CD4-positive, alpha-beta T cell (primary cell): ENCODE results near the gene INPP5A. TPM values are rescaled to one million over a fixed set of nuclear protein-coding genes. Genes with fewer than 3 reads are reported as not detected.

Source experiments
- ATAC-seq: fragments of 200-7000 bp; cut with Tn5 transposase; one replicate; pipeline ENCODE4 v1.10.0; 2022; ENCODE audit warnings: mild to moderate bottlenecking; ENCODE audit not compliant: poor library complexity
- CTCF ChIA-PET: fragments of 350-600 bp; sonication (Branson Sonifier 250); formaldehyde crosslinking; loops from one replicate; lab custom pipeline; 2021; ENCODE audit warnings: antibody characterized with exemption, inconsistent platforms; lab: Charles Lee
- POLR2A ChIA-PET: fragments of 350-600 bp; sonication (Branson Sonifier 250); formaldehyde crosslinking; loops from one replicate; lab custom pipeline; 2021; ENCODE audit warnings: antibody characterized with exemption, inconsistent platforms; lab: Charles Lee
- DNase-seq, 14 experiments: peaks; one replicate each; pipeline ENCODE4 v3.0.0-alpha.2; 2013 to 2020; ENCODE audit warnings: mixed read lengths in 2 of 14
- H3K27ac ChIP-seq, 2 donors: one replicate each; pipeline versions ENCODE4 v1.5.1 to v1.7.0; 2013; ENCODE audit warnings: low read length in 2 of 2, low read depth in 1 of 2, mild to moderate bottlenecking in 1 of 2
- H3K27me3 ChIP-seq, 2 experiments: 1 replicate in 1 of 2; 2 replicates in 1 of 2; pipeline versions ENCODE4 v1.6.1 to v1.7.0; 2013; ENCODE audit warnings: low read length in 2 of 2, control low read depth in 1 of 2, mild to moderate bottlenecking in 1 of 2, moderate library complexity in 1 of 2; ENCODE audit not compliant: insufficient read depth in 2 of 2, control insufficient read depth in 1 of 2
- H3K36me3 ChIP-seq: one replicate; pipeline ENCODE4 v1.6.1; 2013; ENCODE audit warnings: low read length, control low read depth; ENCODE audit not compliant: insufficient read depth
- H3K4me1 ChIP-seq: one replicate; pipeline ENCODE4 v1.6.1; 2013; ENCODE audit warnings: low read length, control low read depth; ENCODE audit not compliant: insufficient read depth
- H3K4me3 ChIP-seq: one replicate; pipeline ENCODE4 v1.5.1; 2013; ENCODE audit warnings: mild to moderate bottlenecking, low read length, moderate library complexity
- H3K9me3 ChIP-seq, 2 experiments: 1 replicate in 1 of 2; 2 replicates in 1 of 2; pipeline versions ENCODE4 v1.6.1 to v1.7.0; 2013; ENCODE audit warnings: low read length in 2 of 2, mild to moderate bottlenecking in 2 of 2, control low read depth in 1 of 2, moderate library complexity in 1 of 2; ENCODE audit not compliant: control insufficient read depth in 1 of 2, insufficient read depth in 1 of 2
- H3K27ac Mint-ChIP-seq: one replicate; pipeline ENCODE4 v1.8.0; 2020; ENCODE audit warnings: mixed read lengths
- H3K27me3 Mint-ChIP-seq: one replicate; pipeline ENCODE4 v1.8.0; 2021; ENCODE audit warnings: mixed read lengths
- H3K36me3 Mint-ChIP-seq: one replicate; pipeline ENCODE4 v1.8.0; 2021; ENCODE audit warnings: low read depth, mixed read lengths
- H3K4me1 Mint-ChIP-seq: one replicate; pipeline ENCODE4 v1.8.0; 2021; ENCODE audit warnings: low read depth, mixed read lengths
- H3K4me3 Mint-ChIP-seq: one replicate; pipeline ENCODE4 v1.8.0; 2020; ENCODE audit warnings: mild to moderate bottlenecking, mixed read lengths
- H3K9me3 Mint-ChIP-seq: one replicate; pipeline ENCODE4 v1.8.0; 2020; ENCODE audit warnings: mixed read lengths
- intact Hi-C, 2 experiments: fragments of 100-400 bp; cut with DNase I in 1 of 2; cut with micrococcal nuclease in 1 of 2; formaldehyde crosslinking; loops; one replicate each; pipeline versions ENCODE4 v1.15.1 to v1.9.0; 2023 to 2025; cut with DNase I, micrococcal nuclease
- total RNA-seq, 174 experiments: library from RNA in 2 of 174; stranded (reverse) in 2 of 174; gene quantifications; one replicate each; pipeline ENCODE4 v1.2.3 and lab custom pipeline; 2021 to 2026
- TF ChIP-seq, protein P1 (sequence below): fragments of 200-600 bp; IDR thresholded peaks from one replicate; pipeline ENCODE4 v1.8.0; 2022; ENCODE audit warnings: antibody characterized with exemption, mild to moderate bottlenecking

INPP5A gene
- total RNA-seq, 2 experiments from 2014 or later: 22.0 to 24.8 TPM

DNA sequence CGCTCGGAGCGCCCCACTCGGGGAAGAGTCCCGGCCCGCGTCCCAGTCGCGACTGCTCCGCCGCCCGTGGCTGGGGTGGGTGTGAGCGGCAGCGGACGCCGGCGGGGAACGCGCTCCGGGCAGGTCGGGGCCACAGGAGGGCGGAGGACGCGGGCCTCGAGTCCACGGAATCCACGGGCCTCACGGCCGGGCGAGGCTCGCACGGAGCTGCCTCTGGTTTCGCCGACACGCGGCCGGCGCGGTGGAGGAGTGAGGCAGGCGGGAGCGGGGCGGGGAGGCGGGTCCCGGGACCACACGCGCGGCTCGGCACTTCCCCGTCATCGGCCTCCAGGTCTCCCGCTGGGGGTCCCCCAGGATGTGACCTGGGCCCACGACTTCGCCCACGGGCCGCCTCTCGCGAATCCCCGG lies 248.9 kb downstream of the INPP5A start:
- no peak overlapping the region for H3K27ac ChIP-seq
- H3K36me3 Mint-ChIP-seq: peaks cover 16% of the 10 kb centered on the region
- H3K4me3 ChIP-seq: no peak overlapping the region
- H3K9me3 Mint-ChIP-seq: no peaks in the 10 kb centered on the region
- no peak for ATAC-seq
- no peak overlapping the region for H3K4me3 Mint-ChIP-seq
- peaks cover 25 to 66% of the 10 kb centered on the region in 2 experiments for H3K27me3 ChIP-seq
- H3K36me3 ChIP-seq: peaks cover 4% of the 10 kb centered on the region
- H3K4me1 ChIP-seq: peaks cover 7% of the 10 kb centered on the region
- intact Hi-C loops: no loop called here
- peaks cover 18% of the 10 kb centered on the region for H3K27me3 Mint-ChIP-seq
- H3K27ac Mint-ChIP-seq: no peak overlapping the region
- ChIA-PET CTCF (no interaction called here), POLR2A (no interaction called here)
- TF ChIP-seq, protein P1, sequence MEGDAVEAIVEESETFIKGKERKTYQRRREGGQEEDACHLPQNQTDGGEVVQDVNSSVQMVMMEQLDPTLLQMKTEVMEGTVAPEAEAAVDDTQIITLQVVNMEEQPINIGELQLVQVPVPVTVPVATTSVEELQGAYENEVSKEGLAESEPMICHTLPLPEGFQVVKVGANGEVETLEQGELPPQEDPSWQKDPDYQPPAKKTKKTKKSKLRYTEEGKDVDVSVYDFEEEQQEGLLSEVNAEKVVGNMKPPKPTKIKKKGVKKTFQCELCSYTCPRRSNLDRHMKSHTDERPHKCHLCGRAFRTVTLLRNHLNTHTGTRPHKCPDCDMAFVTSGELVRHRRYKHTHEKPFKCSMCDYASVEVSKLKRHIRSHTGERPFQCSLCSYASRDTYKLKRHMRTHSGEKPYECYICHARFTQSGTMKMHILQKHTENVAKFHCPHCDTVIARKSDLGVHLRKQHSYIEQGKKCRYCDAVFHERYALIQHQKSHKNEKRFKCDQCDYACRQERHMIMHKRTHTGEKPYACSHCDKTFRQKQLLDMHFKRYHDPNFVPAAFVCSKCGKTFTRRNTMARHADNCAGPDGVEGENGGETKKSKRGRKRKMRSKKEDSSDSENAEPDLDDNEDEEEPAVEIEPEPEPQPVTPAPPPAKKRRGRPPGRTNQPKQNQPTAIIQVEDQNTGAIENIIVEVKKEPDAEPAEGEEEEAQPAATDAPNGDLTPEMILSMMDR: no peak
- H3K4me1 Mint-ChIP-seq: peaks cover 9% of the 10 kb centered on the region
- no peak for DNase-seq
- peaks cover 0 to 31% of the 10 kb centered on the region in 2 experiments for H3K9me3 ChIP-seq

DNA sequence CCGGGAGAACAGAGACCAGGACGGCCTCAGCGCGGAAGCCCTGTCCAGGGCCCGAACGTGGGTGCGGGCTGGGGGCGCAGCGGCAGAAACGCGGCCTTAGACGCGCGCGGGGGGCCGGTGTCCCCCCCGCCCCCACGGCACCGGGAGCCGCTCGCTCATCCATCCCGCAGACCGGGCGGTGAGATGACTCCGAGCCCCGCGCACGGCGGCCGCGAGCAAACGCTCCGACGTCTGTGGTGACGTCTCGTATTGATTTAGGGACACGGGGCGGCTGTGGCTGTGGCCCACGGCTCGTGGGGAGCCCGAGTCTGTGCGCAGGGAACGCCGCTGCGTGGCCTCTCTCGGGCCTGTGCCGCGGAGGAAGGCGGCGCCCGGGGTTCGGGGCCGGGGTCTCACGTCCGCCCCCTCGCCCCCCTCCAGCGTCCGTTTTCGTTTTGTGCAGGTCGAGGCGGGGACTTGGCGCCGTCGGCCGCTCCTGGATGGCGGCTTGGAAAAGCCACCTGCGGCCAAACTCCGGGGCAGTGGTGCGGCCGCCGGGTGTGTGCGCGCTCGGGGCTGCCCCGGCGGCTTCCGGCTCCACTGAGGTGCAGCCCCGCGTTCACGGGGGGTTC lies 249.4 kb downstream of the INPP5A start:
- no peak for ATAC-seq
- CTCF ChIA-PET: no interaction called here
- Histone ChIP-seq H3K27me3 (peaks cover 25 to 66% of the 10 kb centered on the region in 2 experiments), H3K36me3 (peaks cover 3% of the 10 kb centered on the region), H3K9me3 (peaks cover 0 to 26% of the 10 kb centered on the region in 2 experiments), H3K4me1 (peaks cover 7% of the 10 kb centered on the region), H3K4me3 (no peak overlapping the region), H3K27ac (no peak overlapping the region)
- Mint-ChIP-seq H3K4me1 (peaks cover 9% of the 10 kb centered on the region), H3K27ac (no peak overlapping the region), H3K27me3 (peaks cover 18% of the 10 kb centered on the region), H3K36me3 (peaks cover 11% of the 10 kb centered on the region), H3K9me3 (no peaks in the 10 kb centered on the region), H3K4me3 (no peak overlapping the region)
- TF ChIP-seq, protein P1: no peak
- POLR2A ChIA-PET: no interaction called here
- DNase-seq: no peak
- intact Hi-C loops: no loop called here

DNA sequence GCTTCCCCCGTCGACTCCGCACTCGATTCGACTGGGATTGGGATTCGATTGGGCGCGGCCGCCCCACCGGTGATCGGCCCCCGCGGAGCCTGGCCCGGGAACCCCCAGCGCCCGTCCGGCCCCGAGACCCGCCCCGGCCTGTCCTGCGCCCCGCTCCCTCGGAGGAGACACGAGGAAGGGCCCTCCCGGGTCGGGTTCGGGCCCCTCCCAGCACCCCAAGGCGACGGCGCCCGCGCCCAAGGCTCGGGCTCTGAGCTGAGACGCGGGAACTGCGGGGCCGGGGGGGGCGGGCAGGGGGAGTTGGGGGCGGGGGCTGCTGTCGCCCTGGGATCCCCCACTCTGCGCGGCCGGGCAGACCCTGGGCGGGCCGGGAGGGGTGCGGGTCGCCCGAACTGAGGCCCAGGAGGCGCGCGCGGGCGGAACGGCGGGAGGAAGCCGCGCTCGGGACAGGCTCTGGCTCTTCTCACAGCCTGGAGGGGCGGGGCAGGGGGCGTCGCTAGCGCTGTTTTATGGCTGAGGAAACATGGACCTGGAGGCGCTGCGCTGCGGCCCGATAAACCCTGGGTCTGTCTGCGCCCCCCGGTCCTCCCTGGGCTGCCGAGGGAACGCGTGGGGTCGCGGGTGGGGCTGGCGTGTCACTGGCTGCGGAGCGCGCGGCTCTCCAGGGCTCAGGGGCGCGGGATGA lies 250.1 kb downstream of the INPP5A start:
- H3K4me3 Mint-ChIP-seq: no peak overlapping the region
- no peak for ATAC-seq
- TF ChIP-seq, protein P1: no peak

More for the DNA sequence above, 250.1 kb downstream of the INPP5A start:
- H3K36me3 ChIP-seq: peaks cover under 1% of the 10 kb centered on the region
- H3K27ac ChIP-seq: no peak overlapping the region
- H3K9me3 Mint-ChIP-seq: no peaks in the 10 kb centered on the region
- H3K9me3 ChIP-seq: peaks cover 0 to 21% of the 10 kb centered on the region in 2 experiments
- H3K4me3 ChIP-seq: no peak overlapping the region
- no peak overlapping the region for H3K27ac Mint-ChIP-seq
- no peak for DNase-seq
- H3K36me3 Mint-ChIP-seq: peaks cover 9% of the 10 kb centered on the region
- ChIA-PET POLR2A (no interaction called here), CTCF (no interaction called here)
- H3K27me3 Mint-ChIP-seq: peaks cover 16% of the 10 kb centered on the region
- peaks cover 7% of the 10 kb centered on the region for H3K4me1 ChIP-seq
- peaks cover 25 to 66% of the 10 kb centered on the region in 2 experiments for H3K27me3 ChIP-seq
- H3K4me1 Mint-ChIP-seq: peaks cover 9% of the 10 kb centered on the region
- intact Hi-C loops: no loop called here
